K562 (cell line): ENCODE data around the gene BTNL8. TPM values are rescaled to one million over a fixed set of nuclear protein-coding genes. Genes with fewer than 3 reads are reported as not detected.

ENCODE experiments used
- ARNT ChIP-seq, 2 experiments: fragments of 450-650 bp; IDR thresholded peaks; 2 replicates each; pipeline ENCODE4 v1.6.1; 2016; ENCODE audit warnings: mild to moderate bottlenecking in 1 of 2
- BRD9 ChIP-seq: fragments of 450-650 bp; IDR thresholded peaks from 2 replicates; pipeline ENCODE4 v1.6.1; 2018; ENCODE audit warnings: low read depth; ENCODE audit not compliant: partially characterized antibody
- CBX5 ChIP-seq: IDR thresholded peaks from 2 replicates; pipeline ENCODE4 v1.6.1; 2014; ENCODE audit warnings: low read depth, borderline replicate concordance
- CREB1 ChIP-seq, 2 experiments: sonication (generic) in 1 of 2; formaldehyde crosslinking in 1 of 2; IDR thresholded peaks; 2 replicates each; pipeline versions ENCODE4 v1.6.1 to v1.8.0; 2012 to 2022; ENCODE audit warnings: inconsistent platforms in 1 of 2, mild to moderate bottlenecking in 1 of 2, missing genetic modification reagents in 1 of 2, moderate library complexity in 1 of 2
- DACH1 ChIP-seq: fragments of 450-650 bp; IDR thresholded peaks from 2 replicates; pipeline ENCODE4 v1.6.1; 2018; ENCODE audit not compliant: partially characterized antibody
- ERF ChIP-seq: fragments of 450-650 bp; formaldehyde crosslinking; IDR thresholded peaks from 2 replicates; pipeline ENCODE4 v1.4.0; 2020; ENCODE audit warnings: mild to moderate bottlenecking, mixed read lengths
- GABPA ChIP-seq: fragments of 200-800 bp; sonication (Bioruptor generic); conservative IDR thresholded peaks from 2 replicates; pipeline ENCODE4 v1.6.1; 2016; ENCODE audit warnings: low read depth, missing genetic modification characterization, missing compliant biosample characterization
- HDAC2 ChIP-seq: fragments of 450-650 bp; IDR thresholded peaks from 2 replicates; pipeline ENCODE4 v1.6.1; 2016; ENCODE audit warnings: mild to moderate bottlenecking
- JUN ChIP-seq, 2 experiments: sonication (generic) in 1 of 2; formaldehyde crosslinking in 1 of 2; IDR thresholded peaks; 2 replicates each; pipeline versions ENCODE4 v1.6.1 to v1.8.0; 2012 to 2022; ENCODE audit warnings: borderline replicate concordance in 2 of 2, mild to moderate bottlenecking in 2 of 2, improper control_type of control experiment in 1 of 2, low read depth in 1 of 2, low read length in 1 of 2, missing genetic modification reagents in 1 of 2
- NFE2 ChIP-seq: IDR thresholded peaks from 2 replicates; pipeline ENCODE4 v1.6.1; 2014; ENCODE audit warnings: antibody characterized with exemption, low read depth
- NR2C2 ChIP-seq, 2 experiments: fragments of 200-800 bp in 1 of 2; sonication (Bioruptor generic) in 1 of 2; sonication (generic) in 1 of 2; formaldehyde crosslinking in 1 of 2; IDR thresholded peaks; 2 replicates each; pipeline versions ENCODE4 v1.6.1 to v1.8.0; 2016 to 2022; ENCODE audit warnings: mild to moderate bottlenecking in 1 of 2, missing compliant biosample characterization in 1 of 2, missing genetic modification characterization in 1 of 2, missing genetic modification reagents in 1 of 2
- PHF21A ChIP-seq: fragments of 450-650 bp; IDR thresholded peaks from 2 replicates; pipeline ENCODE4 v1.6.1; 2017; ENCODE audit warnings: low read depth, borderline replicate concordance
- SAP30 ChIP-seq: fragments of 200-600 bp; sonication (generic); IDR thresholded peaks from 2 replicates; pipeline ENCODE4 v1.6.1; 2012; ENCODE audit warnings: borderline replicate concordance, low read depth, mild to moderate bottlenecking, moderate library complexity, low read length, control low read depth, inconsistent platforms; ENCODE audit not compliant: insufficient read depth, poor library complexity, severe bottlenecking
- TEAD1 ChIP-seq, 2 experiments: fragments of 450-650 bp in 1 of 2; sonication (generic) in 1 of 2; formaldehyde crosslinking; IDR thresholded peaks; 2 replicates each; pipeline versions ENCODE4 v1.4.0 to v1.8.0; 2020 to 2022; ENCODE audit warnings: mild to moderate bottlenecking in 2 of 2, missing genetic modification reagents in 1 of 2
- USF2 ChIP-seq: sonication (generic); formaldehyde crosslinking; IDR thresholded peaks from 2 replicates; pipeline ENCODE4 v1.5.0; 2020; ENCODE audit warnings: missing genetic modification reagents
- VEZF1 ChIP-seq: fragments of 200-800 bp; sonication (Bioruptor generic); IDR thresholded peaks from 2 replicates; pipeline ENCODE4 v1.6.1; 2017; ENCODE audit warnings: missing genetic modification characterization, missing compliant biosample characterization
- XRCC5 ChIP-seq: fragments of 200-400 bp; formaldehyde crosslinking; IDR thresholded peaks from 2 replicates; pipeline ENCODE4 v1.6.1; 2017; ENCODE audit warnings: low read depth, mild to moderate bottlenecking, low read length
- ZBTB1 ChIP-seq: sonication (generic); formaldehyde crosslinking; IDR thresholded peaks from 2 replicates; pipeline ENCODE4 v1.8.1; 2023; ENCODE audit warnings: missing genetic modification reagents, low read depth, mild to moderate bottlenecking, borderline replicate concordance
- ZBTB34 ChIP-seq: fragments of 250-450 bp; sonication (Bioruptor Pico); IDR thresholded peaks from 2 replicates; pipeline ENCODE4 v1.8.0; 2021; ENCODE audit warnings: mild to moderate bottlenecking, moderate library complexity
- ZNF274 ChIP-seq: IDR thresholded peaks from 2 replicates; pipeline ENCODE4 v1.6.1; 2011; ENCODE audit warnings: low read depth, mild to moderate bottlenecking, low read length, moderate library complexity, borderline replicate concordance
- polyA plus RNA-seq, 8 experiments: library from polyadenylated mRNA; depleted of rRNA in 4 of 8; stranded (reverse) in 5 of 8; unstranded in 3 of 8; fragments of >200 nt; fragmentation: Nextera tagmentation in 2 of 8; fragmentation: Illumina TruSeq in 1 of 8; extraction: Ambion mirVana in 2 of 8; extraction: Trizol in 1 of 8; gene quantifications; 2 replicates each; pipeline versions ENCODE4 v1.2.1 to v1.2.3, GENCODE V29; 2011 to 2014; ENCODE audit warnings: inconsistent platforms in 1 of 8, missing spikeins in 1 of 8
- total RNA-seq, 7 experiments: library from RNA; depleted of rRNA in 6 of 7; stranded (reverse); fragments of >200 nt in 6 of 7; fragmentation: Illumina TruSeq in 2 of 7; extraction: Trizol in 2 of 7; gene quantifications; 2 replicates each; pipeline versions ENCODE4 v1.2.1 to v1.2.3, GENCODE V29; 2011 to 2021; ENCODE audit warnings: low replicate concordance in 1 of 7

BTNL8 gene
- total and polyA plus RNA-seq, 9 of the 15 experiments (the other 6 are each of a cell fraction or from before 2014, with no cell fraction given), result 0.04 to 0.18 (median 0.07) TPM; not detected in 6

GRCh38 chr5:180860887-180861822, 37.8 kb upstream of the BTNL8 start, which contains the start of gene ZFP62 (continued):
- TF ChIP-seq BRD9 (peak; percentile 91), CREB1 (IDR thresholded peaks at IDR 0.05) (no peak), CREB1 (CRISPR knock-in tag; IDR thresholded peaks at IDR 0.05) (0 out of 2 replicates have a peak, but pooled peaks have one; percentile 37), CBX5 (no peak), USF2 (CRISPR knock-in tag) (peak; percentile 60), ARNT (IDR thresholded peaks at IDR 0.05) (no peak), NR2C2 (CRISPR knock-in tag; IDR thresholded peaks at IDR 0.05) (0 out of 2 replicates have a peak, but pooled peaks have one; percentile 35), NR2C2 (tag; IDR thresholded peaks at IDR 0.05) (peak; percentile 96), DACH1 (peak; percentile 67), PHF21A (no peak), ZBTB1 (CRISPR knock-in tag) (peak; percentile 87; the same call in 1 of the 2 replicates), TEAD1 (CRISPR knock-in tag; IDR thresholded peaks at IDR 0.05) (peak in 1 of 2 experiments; percentile 75; a peak in 2 of 4 replicates), HDAC2 (peak; percentile 34), ZBTB34 (CRISPR knock-in tag) (no peak), NFE2 (no peak), XRCC5 (peak; percentile 17; the same call in 1 of the 2 replicates), ZNF274 (no peak), VEZF1 (CRISPR knock-in tag) (peak; percentile 81), JUN (IDR thresholded peaks at IDR 0.05; ENCODE audit: borderline replicate concordance, low read depth, low read length) (no peak), JUN (CRISPR knock-in tag; IDR thresholded peaks at IDR 0.05; ENCODE audit: borderline replicate concordance) (peak; percentile 75; the same call in 1 of the 2 replicates), ERF (CRISPR knock-in tag) (peak; percentile 60; the same call in 1 of the 2 replicates), SAP30 (peak; percentile 70), GABPA (tag) (peak; percentile 98)
